ENCODE results near the gene HBZ. TPM values are rescaled to one million over a fixed set of nuclear protein-coding genes. Genes with fewer than 3 reads are reported as not detected.
A peak's percentile ranks its signal among the peaks of the same experiment; 100 is the strongest.

The HBZ gene
- total and polyA plus RNA-seq, 2 of the 8 experiments (the other 6 are each of a cell fraction or from before 2014, with no cell fraction given) = 0.12 TPM; not detected in 1

- no peak overlapping the region for H3K4me3 ChIP-seq (ENCODE audit: extremely low read depth in 1 of 4, insufficient read depth in 2 of 4, low read depth in 3 of 4, low read length in 4 of 4)
- no peak overlapping the region for H4K5ac ChIP-seq (ENCODE audit: insufficient read length, low read depth, low read length)
- ChIA-PET CTCF (ENCODE audit: partially characterized antibody) (interaction anchor here (1.0 to 2.8 kb wide), 8 partner anchors 8 to 298 kb away, joined by 3 to 10 read pairs (median 4); no protein-coding TSS in a partner anchor), POLR2A (ENCODE audit: partially characterized antibody) (interaction anchor here (0.8 to 34.3 kb wide), 3 partner anchors 8 to 36 kb away, joined by 3 to 348 read pairs (median 3); partner anchors contain the start of gene LUC7L)
- H2BK120ac ChIP-seq (replicated peaks; ENCODE audit: low read depth, low read length) = no peak overlapping the region
- H3K27ac ChIP-seq (ENCODE audit: low read depth, low read length) = no peak overlapping the region
- H2AK5ac ChIP-seq (ENCODE audit: low read depth, low read length) = no peak overlapping the region
- H2BK5ac ChIP-seq (ENCODE audit: low read depth, low read length) = no peak overlapping the region
- H3K18ac ChIP-seq (ENCODE audit: extremely low read depth, low read length) = no peak overlapping the region
- H4K20me1 ChIP-seq (replicated peaks in 1 of 2; ENCODE audit: control insufficient read depth in 1 of 2, insufficient read depth in 2 of 2, low read length in 2 of 2) = peaks cover 2 to 18% of the 10 kb centered on the region in 2 experiments
- no peak overlapping the region for H2BK15ac ChIP-seq (ENCODE audit: low read length)
- H3K23me2 ChIP-seq (ENCODE audit: low read depth, low read length) = no peaks in the 10 kb centered on the region
- DNase-seq (ENCODE audit: low read depth in 1 of 2, low spot score in 2 of 2) = no peak
- H3K79me2 ChIP-seq (ENCODE audit: control insufficient read depth in 1 of 2, insufficient read depth in 2 of 2, low read length in 2 of 2) = no peaks in the 10 kb centered on the region; a peak in 1 of 4 replicates
- H4K91ac ChIP-seq (replicated peaks; ENCODE audit: insufficient read length, low read length) = no peak overlapping the region
- no peaks in the 10 kb centered on the region for H3K27me3 ChIP-seq (replicated peaks in 1 of 4; ENCODE audit: control insufficient read depth in 3 of 4, extremely low read depth in 1 of 4, insufficient read depth in 3 of 4, low read length in 3 of 4)
- no peak overlapping the region for H2BK12ac ChIP-seq (ENCODE audit: low read depth, low read length)
- no peak overlapping the region for H2BK20ac ChIP-seq (ENCODE audit: low read length)
- H3K14ac ChIP-seq (ENCODE audit: insufficient read length) = no peak overlapping the region
- no peak overlapping the region for H4K8ac ChIP-seq (ENCODE audit: extremely low read depth, insufficient read depth, low read length)
- H3K79me1 ChIP-seq (ENCODE audit: low read depth, low read length) = no peaks in the 10 kb centered on the region; the same call in 1 of the 2 replicates
- 92% methylated on average over 33 of the region's 34 CpGs; no CpG with 5 or more reads in 1 of the 2 experiments for WGBS, 2 experiments (ENCODE audit: extremely low coverage in 1 of 2, insufficient coverage in 1 of 2, insufficient read length in 1 of 2, insufficient replicate concordance in 2 of 2, low coverage in 1 of 2, low lambda C conversion rate in 2 of 2, missing lambda C conversion rate in 1 of 2)
- H3K23ac ChIP-seq (ENCODE audit: insufficient read length) = no peak overlapping the region
- no peaks in the 10 kb centered on the region for H3K4me1 ChIP-seq (replicated peaks in 1 of 4; ENCODE audit: control insufficient read depth in 3 of 4, insufficient read depth in 4 of 4, low read length in 3 of 4)
- FAIRE-seq = no peak
- H3K56ac ChIP-seq (replicated peaks; ENCODE audit: insufficient read length, low read depth, low read length) = no peak overlapping the region
- no peak overlapping the region for H3K4ac ChIP-seq (replicated peaks; ENCODE audit: insufficient read length, low read depth, low read length)
- TF ChIP-seq RFX5 (IDR thresholded peaks at IDR 0.05; ENCODE audit: borderline replicate concordance, low read depth, low read length) = no peak
- 0 out of 2 replicates have a peak, but pooled peaks have one; percentile 40 for TF ChIP-seq POLR2AphosphoS5 (IDR thresholded peaks at IDR 0.05; ENCODE audit: low read depth, low read length)
- TF ChIP-seq POLR2A (IDR thresholded peaks at IDR 0.05; ENCODE audit: control extremely low read depth in 1 of 2, low read depth in 2 of 2, low read length in 2 of 2) = peak in 1 of 2 experiments; percentile 27; a peak in 1 of 3 replicates
- H3K9ac ChIP-seq (replicated peaks in 1 of 4; ENCODE audit: extremely low read depth in 1 of 4, low read depth in 3 of 4, low read length in 3 of 4) = no peak overlapping the region
- no peak overlapping the region for H3K4me2 ChIP-seq (ENCODE audit: insufficient read depth in 1 of 2, low read depth in 2 of 2, low read length in 2 of 2)
- peaks cover 31 to 75% (median 59%) of the 10 kb centered on the region in 4 experiments; a peak in 7 of 8 replicates for H3K36me3 ChIP-seq (ENCODE audit: control insufficient read depth in 2 of 4, insufficient read depth in 4 of 4, low read length in 3 of 4)
- H2AFZ ChIP-seq (ENCODE audit: low read length) = no peak overlapping the region
- peaks cover 0 to 3% of the 10 kb centered on the region in 2 experiments; a peak in 1 of 4 replicates for H3K9me3 ChIP-seq (ENCODE audit: insufficient read depth in 2 of 2, low read depth in 1 of 2, low read length in 1 of 2)
These were observed 37.3 kb downstream of the HBZ start for GRCh38 chr16:189604-190186.
